SU-DHL-6 (cell line): ENCODE measurements around the gene ABCE1.

Source experiments
- CTCF ChIP-seq: fragments of 200-600 bp; sonication (generic); IDR thresholded peaks from one replicate; pipeline ENCODE4 v1.5.1; 2017; ENCODE audit warnings: antibody characterized with exemption, mild to moderate bottlenecking, low read length, moderate library complexity; ENCODE audit not compliant: insufficient read depth, poor library complexity, severe bottlenecking
- EZH2phosphoT487 ChIP-seq: fragments of 200-600 bp; sonication (generic), shearing (Covaris generic); conservative IDR thresholded peaks from 2 replicates; pipeline ENCODE4 v1.6.1; 2018; ENCODE audit warnings: mild to moderate bottlenecking, antibody characterized with exemption, low read length, moderate library complexity, mixed read lengths

- no peak for TF ChIP-seq CTCF
- no peak for TF ChIP-seq EZH2phosphoT487
Measured at GRCh38 chr4:145048817-145049216, 49.3 kb upstream of the ABCE1 start.
